Measurements from ENCODE around the gene METTL3. TPM values are rescaled to one million over a fixed set of nuclear protein-coding genes. Genes with fewer than 3 reads are reported as not detected.

METTL3 gene
- total and polyA plus RNA-seq, 2 of the 4 experiments (the other 2 are of a cell fraction) = 90.6 to 109 TPM

- TF ChIP-seq NFE2L2 (IDR thresholded peaks at IDR 0.05; ENCODE audit: low read depth, low read length) (no peak), POLR2A (IDR thresholded peaks at IDR 0.05; ENCODE audit: low read depth, low read length) (no peak), CTCF (conservative IDR thresholded peaks at IDR 0.05; ENCODE audit: low read depth, low read length) (no peak)
These were observed 55.6 kb downstream of the METTL3 start (continued) for GRCh38 chr14:21455592-21455911.
